Astrocyte (in vitro differentiated cells and primary cell): ENCODE measurements around the gene CTNND2. TPM values are rescaled to one million over a fixed set of nuclear protein-coding genes. Genes with fewer than 3 reads are reported as not detected.

Experiments used
- DNase-seq: peaks from one replicate; pipeline ENCODE4 v3.0.0-alpha.2; 2010; ENCODE audit warnings: low read depth
- FAIRE-seq: peaks from 2 replicates; lab custom pipeline; 2011; peaks lifted over from hg19 to GRCh38; lab: Jason Lieb, UNC
- H2AFZ ChIP-seq: 2 replicates; pipeline ENCODE4 v1.6.0; 2012; ENCODE audit warnings: low read depth, low read length, inconsistent platforms
- H3K27ac ChIP-seq: 2 replicates; pipeline ENCODE4 v1.5.1; 2011; ENCODE audit warnings: low read depth, low read length, inconsistent platforms
- H3K27me3 ChIP-seq: 2 replicates; pipeline ENCODE4 v1.6.0; 2011; ENCODE audit warnings: low read length, inconsistent platforms; ENCODE audit not compliant: insufficient read depth
- H3K36me3 ChIP-seq: 2 replicates; pipeline ENCODE4 v1.5.1; 2011; ENCODE audit warnings: low read length, inconsistent platforms; ENCODE audit not compliant: insufficient read depth
- H3K4me1 ChIP-seq: 2 replicates; pipeline ENCODE4 v1.5.1; 2011; ENCODE audit warnings: low read length, inconsistent platforms; ENCODE audit not compliant: insufficient read depth
- H3K4me2 ChIP-seq: 2 replicates; pipeline ENCODE4 v1.6.0; 2012; ENCODE audit warnings: low read length, inconsistent platforms
- H3K4me3 ChIP-seq: 2 replicates; pipeline ENCODE4 v1.5.1; 2011; ENCODE audit warnings: low read depth, mild to moderate bottlenecking, low read length, inconsistent platforms; ENCODE audit not compliant: insufficient read depth
- H3K79me2 ChIP-seq: 2 replicates; pipeline ENCODE4 v1.6.0; 2012; ENCODE audit warnings: mild to moderate bottlenecking, low read length, inconsistent platforms; ENCODE audit not compliant: insufficient read depth
- H3K9ac ChIP-seq: 2 replicates; pipeline ENCODE4 v1.6.0; 2012; ENCODE audit warnings: mild to moderate bottlenecking, low read length, inconsistent platforms
- H3K9me3 ChIP-seq: 2 replicates; pipeline ENCODE4 v1.5.1; 2012; ENCODE audit warnings: low read depth, mild to moderate bottlenecking, low read length, inconsistent platforms; ENCODE audit not compliant: insufficient read depth
- H4K20me1 ChIP-seq: 2 replicates; pipeline ENCODE4 v1.6.0; 2012; ENCODE audit warnings: low read length, inconsistent platforms; ENCODE audit not compliant: insufficient read depth
- H3K27ac Mint-ChIP-seq: one replicate; pipeline ENCODE4 v1.8.0; 2021; ENCODE audit warnings: mild to moderate bottlenecking, mixed read lengths; ENCODE audit not compliant: unreplicated experiment
- H3K27me3 Mint-ChIP-seq: one replicate; pipeline ENCODE4 v1.8.0; 2021; ENCODE audit warnings: low read depth, mixed read lengths; ENCODE audit not compliant: unreplicated experiment
- H3K36me3 Mint-ChIP-seq: one replicate; pipeline ENCODE4 v1.8.0; 2021; ENCODE audit warnings: low read depth, mixed read lengths; ENCODE audit not compliant: unreplicated experiment
- H3K4me1 Mint-ChIP-seq: one replicate; pipeline ENCODE4 v1.8.0; 2021; ENCODE audit warnings: low read depth, mixed read lengths; ENCODE audit not compliant: unreplicated experiment
- H3K4me3 Mint-ChIP-seq: one replicate; pipeline ENCODE4 v1.8.0; 2021; ENCODE audit warnings: mild to moderate bottlenecking, moderate library complexity, mixed read lengths; ENCODE audit not compliant: unreplicated experiment
- H3K9me3 Mint-ChIP-seq: one replicate; pipeline ENCODE4 v1.8.0; 2021; ENCODE audit warnings: mild to moderate bottlenecking, mixed read lengths; ENCODE audit not compliant: unreplicated experiment
- EZH2 ChIP-seq: IDR thresholded peaks from 2 replicates; pipeline ENCODE4 v1.6.1; 2012; ENCODE audit warnings: mild to moderate bottlenecking, low read length, inconsistent platforms; ENCODE audit not compliant: insufficient read depth
- total RNA-seq: library from RNA; stranded (reverse); gene quantifications from 2 replicates; pipeline ENCODE4 v1.2.1, GENCODE V29; 2021
- TF ChIP-seq, protein P1 (sequence below): IDR thresholded peaks from 2 replicates; pipeline ENCODE4 v1.5.1; 2011; ENCODE audit warnings: low read depth, mild to moderate bottlenecking, inconsistent platforms, low read length, moderate library complexity; ENCODE audit not compliant: insufficient read depth

The CTNND2 gene
- total RNA-seq, 1 donor from 2014 or later, result 4.5 TPM

DNA sequence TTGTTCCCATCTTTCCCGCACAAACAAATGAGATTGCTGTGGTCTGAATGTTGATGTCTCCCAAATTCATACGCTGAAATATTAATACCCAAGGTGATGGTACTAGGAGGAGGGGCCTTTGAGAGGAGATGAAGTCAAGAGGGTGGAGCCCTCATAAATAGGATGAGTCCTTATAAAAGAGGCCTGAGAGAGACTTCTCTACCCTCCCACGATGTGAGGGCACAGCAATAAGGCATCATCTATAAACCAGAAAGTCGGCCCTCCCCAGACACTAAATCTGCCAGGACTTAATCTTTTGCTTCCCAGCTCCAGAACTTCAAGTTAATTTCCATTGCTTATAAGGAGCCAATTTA lies 170.4 kb downstream of the CTNND2 start:
- Histone ChIP-seq H3K27ac (no peak overlapping the region), H2AFZ (no peak overlapping the region), H3K27me3 (no peaks in the 10 kb centered on the region), H4K20me1 (no peaks in the 10 kb centered on the region), H3K36me3 (no peaks in the 10 kb centered on the region), H3K9me3 (no peaks in the 10 kb centered on the region), H3K9ac (no peak overlapping the region), H3K4me2 (no peak overlapping the region), H3K4me3 (no peak overlapping the region), H3K79me2 (no peaks in the 10 kb centered on the region), H3K4me1 (no peaks in the 10 kb centered on the region)
- Mint-ChIP-seq H3K4me1 (no peaks in the 10 kb centered on the region), H3K4me3 (no peak overlapping the region), H3K36me3 (no peaks in the 10 kb centered on the region), H3K9me3 (no peaks in the 10 kb centered on the region), H3K27me3 (no peaks in the 10 kb centered on the region), H3K27ac (no peak overlapping the region)
- DNase-seq (no peak), FAIRE-seq (no peak)
- TF ChIP-seq EZH2, result no peak
- TF ChIP-seq, protein P1, sequence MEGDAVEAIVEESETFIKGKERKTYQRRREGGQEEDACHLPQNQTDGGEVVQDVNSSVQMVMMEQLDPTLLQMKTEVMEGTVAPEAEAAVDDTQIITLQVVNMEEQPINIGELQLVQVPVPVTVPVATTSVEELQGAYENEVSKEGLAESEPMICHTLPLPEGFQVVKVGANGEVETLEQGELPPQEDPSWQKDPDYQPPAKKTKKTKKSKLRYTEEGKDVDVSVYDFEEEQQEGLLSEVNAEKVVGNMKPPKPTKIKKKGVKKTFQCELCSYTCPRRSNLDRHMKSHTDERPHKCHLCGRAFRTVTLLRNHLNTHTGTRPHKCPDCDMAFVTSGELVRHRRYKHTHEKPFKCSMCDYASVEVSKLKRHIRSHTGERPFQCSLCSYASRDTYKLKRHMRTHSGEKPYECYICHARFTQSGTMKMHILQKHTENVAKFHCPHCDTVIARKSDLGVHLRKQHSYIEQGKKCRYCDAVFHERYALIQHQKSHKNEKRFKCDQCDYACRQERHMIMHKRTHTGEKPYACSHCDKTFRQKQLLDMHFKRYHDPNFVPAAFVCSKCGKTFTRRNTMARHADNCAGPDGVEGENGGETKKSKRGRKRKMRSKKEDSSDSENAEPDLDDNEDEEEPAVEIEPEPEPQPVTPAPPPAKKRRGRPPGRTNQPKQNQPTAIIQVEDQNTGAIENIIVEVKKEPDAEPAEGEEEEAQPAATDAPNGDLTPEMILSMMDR, result no peak

DNA sequence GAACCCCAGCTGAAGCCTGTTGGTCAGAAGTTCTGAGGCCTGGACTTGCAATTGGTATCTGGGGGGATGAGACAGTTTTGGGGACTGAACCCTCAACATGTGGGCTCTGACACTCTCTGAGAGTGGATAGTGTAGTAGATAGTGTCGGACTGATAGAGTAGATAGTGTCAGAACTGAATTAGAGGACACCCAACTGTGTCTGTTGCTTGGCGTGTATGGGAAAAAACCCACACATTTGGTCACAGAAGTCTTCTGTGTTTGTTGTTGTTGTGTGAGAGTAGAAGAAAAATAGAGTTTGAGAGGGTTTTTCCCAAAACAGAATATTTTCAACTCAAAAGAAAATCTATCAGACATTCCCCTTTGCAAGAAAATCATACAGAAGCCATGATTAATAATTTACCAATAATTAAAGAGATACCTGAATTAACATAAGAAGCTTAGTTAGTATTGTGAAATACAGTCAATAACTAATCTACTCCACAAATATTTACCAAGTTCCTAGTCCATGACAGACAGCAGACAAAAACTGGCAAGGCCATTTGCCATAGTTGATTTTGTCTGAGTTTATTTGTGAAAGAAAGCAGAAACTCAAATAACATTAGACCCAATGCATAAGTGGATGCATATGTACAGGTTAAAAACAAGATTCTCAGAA lies 170.9 kb downstream of the CTNND2 start:
- no peaks in the 10 kb centered on the region for H3K4me1 ChIP-seq
- H3K9ac ChIP-seq, result no peak overlapping the region
- Mint-ChIP-seq H3K27ac (no peak overlapping the region), H3K36me3 (no peaks in the 10 kb centered on the region), H3K27me3 (no peaks in the 10 kb centered on the region), H3K4me3 (no peak overlapping the region), H3K9me3 (no peaks in the 10 kb centered on the region), H3K4me1 (no peaks in the 10 kb centered on the region)
- no peaks in the 10 kb centered on the region for H3K36me3 ChIP-seq
- H4K20me1 ChIP-seq, result no peaks in the 10 kb centered on the region
- H3K9me3 ChIP-seq, result no peaks in the 10 kb centered on the region
- no peaks in the 10 kb centered on the region for H3K79me2 ChIP-seq
- no peaks in the 10 kb centered on the region for H3K27me3 ChIP-seq
- DNase-seq (no peak), FAIRE-seq (no peak)
- no peak overlapping the region for H3K27ac ChIP-seq
- TF ChIP-seq, protein P1, result no peak
- no peak for TF ChIP-seq EZH2
- no peak overlapping the region for H3K4me2 ChIP-seq
- no peak overlapping the region for H3K4me3 ChIP-seq
- H2AFZ ChIP-seq, result no peak overlapping the region

DNA sequence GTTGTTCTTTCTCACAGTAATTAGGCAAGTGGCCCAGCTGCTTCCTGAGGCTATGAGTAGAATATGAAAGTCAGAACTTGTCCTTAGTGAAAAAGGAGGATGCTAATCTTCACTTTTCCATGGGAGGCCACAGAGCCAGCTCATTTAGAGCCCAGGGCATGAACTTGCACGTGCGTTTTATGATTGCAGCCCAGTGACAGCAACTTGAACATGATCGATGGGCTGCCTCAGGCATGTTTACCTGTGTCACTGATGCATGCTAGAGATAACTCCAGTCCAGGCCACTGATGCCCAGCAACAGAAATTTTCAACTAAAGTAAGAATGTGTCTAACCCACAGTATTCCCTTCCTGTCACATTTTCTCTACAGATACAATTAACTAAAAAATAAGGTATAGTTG lies 179.3 kb downstream of the CTNND2 start:
- Mint-ChIP-seq H3K36me3 (no peaks in the 10 kb centered on the region), H3K27ac (no peak overlapping the region), H3K9me3 (no peaks in the 10 kb centered on the region), H3K4me1 (no peaks in the 10 kb centered on the region), H3K4me3 (no peak overlapping the region), H3K27me3 (no peaks in the 10 kb centered on the region)
- no peaks in the 10 kb centered on the region for H3K36me3 ChIP-seq
- no peak for DNase-seq
- no peak for FAIRE-seq
- H3K9me3 ChIP-seq, result no peaks in the 10 kb centered on the region
- no peak for TF ChIP-seq EZH2
- TF ChIP-seq, protein P1, result no peak
- H3K9ac ChIP-seq, result no peak overlapping the region
- no peak overlapping the region for H2AFZ ChIP-seq
- no peaks in the 10 kb centered on the region for H4K20me1 ChIP-seq
- no peak overlapping the region for H3K27ac ChIP-seq
- H3K79me2 ChIP-seq, result no peaks in the 10 kb centered on the region
- H3K27me3 ChIP-seq, result no peaks in the 10 kb centered on the region
- H3K4me1 ChIP-seq, result no peaks in the 10 kb centered on the region
- no peak overlapping the region for H3K4me2 ChIP-seq
- H3K4me3 ChIP-seq, result no peak overlapping the region
